Trophoblast cell (in vitro differentiated cells and primary cell): ENCODE data around the gene CALHM1.

Experiments used
- DNase-seq, 2 donors: peaks; one replicate each; pipeline ENCODE4 v3.0.0-alpha.2; 2016
- H2AFZ ChIP-seq: 2 replicates; pipeline ENCODE4 v1.6.1; 2013; ENCODE audit warnings: low read length, moderate library complexity, mild to moderate bottlenecking; ENCODE audit not compliant: insufficient read depth, poor library complexity
- H2AK5ac ChIP-seq: 2 replicates; pipeline ENCODE4 v1.6.1; 2013; ENCODE audit warnings: mild to moderate bottlenecking, low read length
- H2BK120ac ChIP-seq: 2 replicates; pipeline ENCODE4 v1.6.1; 2013; ENCODE audit warnings: low read length, mild to moderate bottlenecking, moderate library complexity; ENCODE audit not compliant: insufficient read depth, poor library complexity
- H2BK12ac ChIP-seq: 2 replicates; pipeline ENCODE4 v1.6.1; 2013; ENCODE audit warnings: mild to moderate bottlenecking, low read length, moderate library complexity
- H2BK5ac ChIP-seq: 2 replicates; pipeline ENCODE4 v1.6.1; 2013; ENCODE audit warnings: low read length, low read depth, moderate library complexity, mild to moderate bottlenecking; ENCODE audit not compliant: poor library complexity
- H3K14ac ChIP-seq: 2 replicates; pipeline ENCODE4 v1.6.1; 2013; ENCODE audit warnings: mild to moderate bottlenecking, low read length
- H3K18ac ChIP-seq: 2 replicates; pipeline ENCODE4 v1.6.1; 2013; ENCODE audit warnings: mild to moderate bottlenecking, low read length
- H3K23ac ChIP-seq: 2 replicates; pipeline ENCODE4 v1.6.1; 2013; ENCODE audit warnings: low read length
- H3K27ac ChIP-seq: 2 replicates; pipeline ENCODE4 v1.5.1; 2013; ENCODE audit warnings: low read depth, mild to moderate bottlenecking, inconsistent platforms, low read length, moderate library complexity
- H3K27me3 ChIP-seq: 2 replicates; pipeline ENCODE4 v1.6.1; 2013; ENCODE audit warnings: inconsistent platforms, mild to moderate bottlenecking, low read length, moderate library complexity; ENCODE audit not compliant: insufficient read depth
- H3K36me3 ChIP-seq, 2 experiments: 1 replicate in 1 of 2; 2 replicates in 1 of 2; pipeline ENCODE4 v1.6.1; 2013; ENCODE audit warnings: low read length in 2 of 2, mild to moderate bottlenecking in 2 of 2, moderate library complexity in 1 of 2; ENCODE audit not compliant: insufficient read depth in 2 of 2, control insufficient read depth in 1 of 2
- H3K4ac ChIP-seq: 2 replicates; pipeline ENCODE4 v1.6.1; 2013; ENCODE audit warnings: low read depth, mild to moderate bottlenecking, low read length, moderate library complexity
- H3K4me1 ChIP-seq, 2 experiments: 1 replicate in 1 of 2; 2 replicates in 1 of 2; pipeline ENCODE4 v1.6.1; 2013; ENCODE audit warnings: low read length in 2 of 2, mild to moderate bottlenecking in 2 of 2, moderate library complexity in 1 of 2; ENCODE audit not compliant: insufficient read depth in 2 of 2, control insufficient read depth in 1 of 2
- H3K4me2 ChIP-seq: 2 replicates; pipeline ENCODE4 v1.6.1; 2013; ENCODE audit warnings: inconsistent platforms, mild to moderate bottlenecking, low read length, moderate library complexity
- H3K4me3 ChIP-seq: 2 replicates; pipeline ENCODE4 v1.5.1; 2013; ENCODE audit warnings: mild to moderate bottlenecking, low read depth, low read length, inconsistent platforms
- H3K79me1 ChIP-seq: one replicate; pipeline ENCODE4 v1.6.1; 2013; ENCODE audit warnings: low read length
- H3K79me2 ChIP-seq: 2 replicates; pipeline ENCODE4 v1.6.1; 2013; ENCODE audit warnings: low read length, mild to moderate bottlenecking; ENCODE audit not compliant: control insufficient read depth, insufficient read depth, poor library complexity
- H3K9ac ChIP-seq: 2 replicates; pipeline ENCODE4 v1.6.1; 2013; ENCODE audit warnings: mild to moderate bottlenecking, low read length
- H3K9me3 ChIP-seq: 2 replicates; pipeline ENCODE4 v1.6.1; 2013; ENCODE audit warnings: low read depth, mild to moderate bottlenecking, control low read depth, inconsistent platforms, low read length; ENCODE audit not compliant: insufficient read depth
- H4K12ac ChIP-seq: 2 replicates; pipeline ENCODE4 v1.6.1; 2013; ENCODE audit warnings: low read depth, mild to moderate bottlenecking, low read length, moderate library complexity
- H4K8ac ChIP-seq: 2 replicates; pipeline ENCODE4 v1.6.1; 2013; ENCODE audit warnings: low read depth, mild to moderate bottlenecking, low read length, moderate library complexity
- H4K91ac ChIP-seq: one replicate; pipeline ENCODE4 v1.6.1; 2013; ENCODE audit warnings: low read depth, mild to moderate bottlenecking, low read length, moderate library complexity
- WGBS: extraction: QIAGEN DNeasy Blood & Tissue Kit; methylation state at CpG from one replicate; pipeline ENCODE4 v1.1.7; 2013; ENCODE audit warnings: missing lambda C conversion rate; ENCODE audit not compliant: insufficient read length, insufficient coverage; ENCODE audit errors: extremely low coverage; 5-methylcytosine and 5-hydroxymethylcytosine counted together

The CALHM1 gene

GRCh38 chr10:103470761-103471653, 12.3 kb upstream of the CALHM1 start:
- Histone ChIP-seq H2BK12ac (no peak overlapping the region), H3K4me1 (peaks cover 0 to 3% of the 10 kb centered on the region in 2 experiments), H2BK5ac (no peak overlapping the region), H4K12ac (no peak overlapping the region), H3K27me3 (no peaks in the 10 kb centered on the region), H2BK120ac (no peak overlapping the region), H3K18ac (no peak overlapping the region), H3K14ac (no peak overlapping the region), H2AK5ac (no peak overlapping the region), H3K9me3 (peaks cover 2% of the 10 kb centered on the region), H3K4me3 (no peak overlapping the region), H3K79me1 (no peaks in the 10 kb centered on the region), H3K4me2 (no peak overlapping the region), H3K27ac (no peak overlapping the region), H3K9ac (no peak overlapping the region), H3K23ac (no peak overlapping the region), H3K36me3 (no peaks in the 10 kb centered on the region), H4K91ac (no peak overlapping the region), H3K4ac (no peak overlapping the region), H4K8ac (no peak overlapping the region), H2AFZ (no peak overlapping the region), H3K79me2 (no peaks in the 10 kb centered on the region)
- no CpG with 5 or more reads among the region's 14 CpGs for WGBS
- DNase-seq = no peak

GRCh38 chr10:103469201-103469600, 10.5 kb upstream of the CALHM1 start:
- no peak overlapping the region for H3K18ac ChIP-seq
- no peak overlapping the region for H4K91ac ChIP-seq
- H3K79me2 ChIP-seq = no peaks in the 10 kb centered on the region
- no peak overlapping the region for H3K4me2 ChIP-seq
- no peak overlapping the region for H3K4me3 ChIP-seq
- no peak overlapping the region for H3K23ac ChIP-seq
- no peak overlapping the region for H4K12ac ChIP-seq
- H2AFZ ChIP-seq = no peak overlapping the region
- no peaks in the 10 kb centered on the region for H3K79me1 ChIP-seq
- no peak overlapping the region for H4K8ac ChIP-seq
- H3K27me3 ChIP-seq = no peaks in the 10 kb centered on the region
- no CpG with 5 or more reads among the region's 5 CpGs for WGBS
- H3K4me1 ChIP-seq = peaks cover 0 to 3% of the 10 kb centered on the region in 2 experiments
- H3K27ac ChIP-seq = no peak overlapping the region
- DNase-seq = no peak
- no peak overlapping the region for H2BK12ac ChIP-seq
- H3K4ac ChIP-seq = no peak overlapping the region
- no peaks in the 10 kb centered on the region for H3K36me3 ChIP-seq
- H2BK120ac ChIP-seq = no peak overlapping the region
- H3K9me3 ChIP-seq = peaks cover 2% of the 10 kb centered on the region
- H2AK5ac ChIP-seq = no peak overlapping the region
- H2BK5ac ChIP-seq = no peak overlapping the region
- H3K14ac ChIP-seq = no peak overlapping the region
- no peak overlapping the region for H3K9ac ChIP-seq

DNA sequence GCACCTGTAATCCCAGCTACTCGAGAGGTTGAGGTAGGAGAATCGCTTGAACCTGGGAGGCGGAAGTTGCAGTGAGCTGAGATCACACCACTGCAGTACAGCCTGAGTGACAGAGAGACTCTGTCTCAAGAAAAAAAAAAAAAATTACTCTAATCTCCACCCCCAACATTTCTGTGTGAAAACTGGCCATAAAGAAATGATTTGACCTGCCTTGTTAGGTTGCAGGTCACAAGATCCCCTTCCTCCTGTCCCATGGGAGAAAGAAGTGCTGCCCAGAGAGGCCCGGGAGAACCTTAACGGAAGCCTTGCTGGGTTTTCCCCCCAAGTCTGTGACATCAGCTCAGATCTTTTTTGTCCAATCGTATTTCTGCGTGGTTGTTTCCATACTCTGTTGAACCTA, 8.7 kb upstream of the CALHM1 start:
- no peak overlapping the region for H3K9ac ChIP-seq

DNA sequence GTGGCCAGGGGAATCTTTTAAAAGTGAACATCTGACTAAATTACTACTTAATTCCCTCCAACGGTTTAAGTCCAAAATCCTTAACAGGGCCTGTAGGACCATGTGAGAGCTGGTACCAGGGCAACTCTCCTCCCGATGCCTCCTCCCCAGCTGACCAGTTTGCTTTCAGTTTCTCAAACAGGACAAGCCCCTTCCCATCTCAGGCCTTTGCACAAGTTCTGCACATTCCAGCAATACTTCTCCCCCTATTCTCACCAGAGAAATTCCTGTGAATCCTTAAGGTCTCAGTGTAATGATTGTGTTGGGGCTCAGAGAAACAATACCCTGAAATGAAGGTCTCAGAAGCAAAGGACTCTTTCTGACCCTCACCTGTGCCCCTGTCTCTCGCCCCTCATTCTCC, 8.0 kb upstream of the CALHM1 start:
- WGBS = no CpG with 5 or more reads among the region's 3 CpGs

More for the DNA sequence above, 8.7 kb upstream of the CALHM1 start:
- Histone ChIP-seq H3K4me2 (no peak overlapping the region), H4K91ac (no peak overlapping the region), H2BK120ac (no peak overlapping the region), H3K79me1 (no peaks in the 10 kb centered on the region), H3K36me3 (no peaks in the 10 kb centered on the region), H4K8ac (no peak overlapping the region), H2AK5ac (no peak overlapping the region), H2AFZ (no peak overlapping the region), H3K4me1 (peaks cover 0 to 3% of the 10 kb centered on the region in 2 experiments), H3K4me3 (no peak overlapping the region), H3K79me2 (no peaks in the 10 kb centered on the region), H3K23ac (no peak overlapping the region), H3K27ac (no peak overlapping the region), H4K12ac (no peak overlapping the region), H3K18ac (no peak overlapping the region), H2BK5ac (no peak overlapping the region), H3K27me3 (no peaks in the 10 kb centered on the region), H3K14ac (no peak overlapping the region), H3K4ac (no peak overlapping the region), H3K9me3 (peaks cover 2% of the 10 kb centered on the region), H2BK12ac (no peak overlapping the region)
- WGBS = no CpG with 5 or more reads among the region's 7 CpGs
- DNase-seq = no peak

More for the DNA sequence above, 8.0 kb upstream of the CALHM1 start:
- H3K4me1 ChIP-seq = peaks cover 0 to 3% of the 10 kb centered on the region in 2 experiments
- no peak overlapping the region for H3K4me2 ChIP-seq
- no peak overlapping the region for H3K14ac ChIP-seq
- no peak overlapping the region for H4K91ac ChIP-seq
- H2AK5ac ChIP-seq = no peak overlapping the region
- no peaks in the 10 kb centered on the region for H3K79me1 ChIP-seq
- H3K23ac ChIP-seq = no peak overlapping the region
- no peak overlapping the region for H4K8ac ChIP-seq
- H3K36me3 ChIP-seq = no peaks in the 10 kb centered on the region
- H2BK12ac ChIP-seq = no peak overlapping the region
- H3K4ac ChIP-seq = no peak overlapping the region
- no peak overlapping the region for H3K9ac ChIP-seq
- no peak overlapping the region for H2AFZ ChIP-seq
- H3K4me3 ChIP-seq = no peak overlapping the region
- peaks cover 2% of the 10 kb centered on the region for H3K9me3 ChIP-seq
- H3K27ac ChIP-seq = no peak overlapping the region
- no peak overlapping the region for H2BK5ac ChIP-seq
- no peak for DNase-seq
- no peaks in the 10 kb centered on the region for H3K79me2 ChIP-seq
- H2BK120ac ChIP-seq = no peak overlapping the region
- H3K18ac ChIP-seq = no peak overlapping the region
- no peak overlapping the region for H4K12ac ChIP-seq
- no peaks in the 10 kb centered on the region for H3K27me3 ChIP-seq
